Colon (tissue), 2 donors: ENCODE results near the gene MAD1L1.
"Not testable (repeated sequence)": the region's sequence is repeated elsewhere in the genome, so short reads cannot be mapped to it uniquely, and the experiment has no call there.

Experiments
- FAIRE-seq: peaks from 2 replicates; lab custom pipeline; 2012; peaks lifted over from hg19 to GRCh38; lab: Jason Lieb, UNC
- donor health status: control.
- donor health status: control.

Gene MAD1L1

DNA sequence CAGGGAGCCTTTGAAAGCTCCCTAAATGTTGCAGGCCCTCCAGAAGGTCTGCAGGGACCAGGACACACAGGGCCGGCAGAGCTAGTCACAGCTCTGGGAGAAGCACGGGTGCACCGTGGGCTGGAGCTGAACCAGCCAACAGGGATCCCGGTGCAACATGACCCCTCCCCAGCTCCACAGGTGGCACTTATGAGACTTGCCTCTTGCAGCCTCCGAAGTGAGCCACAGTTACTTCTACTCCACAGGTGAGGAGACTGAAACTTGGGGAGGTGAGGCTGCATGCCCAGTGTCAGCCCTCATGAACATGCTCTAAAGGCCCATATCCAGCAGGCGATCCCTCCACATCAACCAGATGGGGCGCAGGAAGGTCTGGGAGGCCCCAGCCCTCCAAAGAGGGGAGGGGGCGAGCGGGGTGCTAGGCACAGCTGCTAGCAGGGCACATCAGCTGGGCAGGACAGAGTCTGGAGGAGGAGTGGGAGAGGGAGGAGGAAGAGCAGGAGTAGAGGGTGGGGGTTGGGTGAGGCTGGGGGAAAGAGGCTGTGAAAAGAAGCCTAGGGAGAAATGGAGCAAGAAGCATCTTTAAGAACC lies 338.3 kb downstream of the MAD1L1 start:
- FAIRE-seq, result no peak

DNA sequence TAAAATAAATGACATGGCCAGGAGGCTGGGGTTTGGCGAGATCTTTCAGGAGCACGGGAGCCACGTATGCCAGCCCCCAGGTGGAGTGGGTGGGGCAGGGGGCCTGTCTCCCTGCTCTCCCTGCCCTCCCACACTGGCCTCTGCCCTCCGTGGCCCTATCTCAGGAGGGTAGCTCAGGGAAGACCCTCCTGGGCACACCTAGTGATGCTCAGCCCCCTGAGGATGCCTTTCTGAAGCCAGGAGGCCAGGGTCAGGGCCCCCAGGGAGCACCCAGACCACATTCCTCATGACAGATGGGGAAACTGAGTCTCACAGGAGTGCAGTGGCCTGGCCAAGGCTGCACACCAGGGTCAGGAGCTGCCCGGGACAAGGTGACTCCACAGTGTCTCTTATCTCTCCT lies 339.3 kb downstream of the MAD1L1 start:
- no peak for FAIRE-seq

DNA sequence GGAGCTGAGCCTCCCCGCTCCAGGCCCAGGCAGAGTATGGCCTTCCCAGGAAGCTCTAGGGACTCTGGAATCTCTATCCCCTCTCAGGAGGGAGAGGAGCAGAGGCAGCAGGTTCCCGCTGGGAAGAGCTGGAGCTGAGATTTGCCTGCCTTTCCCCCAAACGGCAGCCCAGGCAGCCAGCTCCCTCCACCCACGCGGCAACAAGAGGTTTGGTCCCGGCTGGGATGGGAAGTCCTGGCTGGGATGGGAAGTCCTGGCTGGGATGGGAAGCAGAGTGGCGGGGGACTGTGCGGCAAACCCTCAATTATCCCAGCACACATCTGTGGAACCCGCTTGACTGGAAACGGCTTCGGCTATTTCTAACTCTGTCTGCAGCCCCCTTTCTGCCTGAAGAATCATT lies 339.7 kb downstream of the MAD1L1 start:
- FAIRE-seq, result no peak

DNA sequence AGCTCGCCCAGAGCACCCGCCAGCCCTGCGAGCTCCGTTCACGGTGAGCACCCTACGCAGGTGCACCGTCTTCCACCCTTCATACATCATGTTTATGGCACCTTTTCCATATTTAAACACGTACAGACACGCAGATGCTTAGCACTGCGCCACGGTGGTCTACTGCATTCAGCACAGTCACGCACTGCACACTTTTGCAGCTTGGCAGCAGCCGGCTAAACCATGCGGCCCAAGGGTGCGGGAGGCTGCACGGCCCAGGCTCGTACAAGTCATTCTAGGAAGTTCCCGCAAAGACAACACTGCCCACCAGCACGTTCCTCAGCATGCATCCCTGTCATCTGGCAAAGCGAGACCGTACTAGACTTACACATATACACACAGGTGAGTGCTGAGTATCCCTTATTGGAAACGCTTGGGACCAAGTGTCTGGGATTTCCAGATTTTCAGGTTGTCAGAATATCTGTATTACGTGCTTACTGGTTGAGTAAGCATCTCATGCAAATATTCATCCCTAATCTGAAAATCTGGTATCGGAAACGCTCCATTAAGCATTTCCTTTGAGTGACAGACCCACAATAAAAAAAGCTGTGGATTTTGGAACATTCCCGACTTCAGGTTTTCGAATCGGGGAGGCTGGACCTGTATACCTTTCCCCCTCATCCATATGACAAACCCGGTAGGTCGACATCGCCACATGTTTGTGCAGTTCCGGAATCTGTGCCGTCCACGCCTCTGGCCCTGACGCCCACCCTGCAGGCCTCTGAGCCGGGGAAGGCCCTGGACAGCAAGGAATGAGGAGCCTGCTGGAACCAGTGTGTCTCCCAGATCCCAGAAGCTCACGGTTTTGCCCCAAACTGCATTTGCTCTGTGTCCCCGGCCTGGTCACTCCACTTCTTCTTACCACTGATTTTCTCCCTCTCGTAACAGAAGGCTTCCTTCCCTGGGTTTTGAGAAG lies 340.5 kb downstream of the MAD1L1 start:
- no peak for FAIRE-seq

DNA sequence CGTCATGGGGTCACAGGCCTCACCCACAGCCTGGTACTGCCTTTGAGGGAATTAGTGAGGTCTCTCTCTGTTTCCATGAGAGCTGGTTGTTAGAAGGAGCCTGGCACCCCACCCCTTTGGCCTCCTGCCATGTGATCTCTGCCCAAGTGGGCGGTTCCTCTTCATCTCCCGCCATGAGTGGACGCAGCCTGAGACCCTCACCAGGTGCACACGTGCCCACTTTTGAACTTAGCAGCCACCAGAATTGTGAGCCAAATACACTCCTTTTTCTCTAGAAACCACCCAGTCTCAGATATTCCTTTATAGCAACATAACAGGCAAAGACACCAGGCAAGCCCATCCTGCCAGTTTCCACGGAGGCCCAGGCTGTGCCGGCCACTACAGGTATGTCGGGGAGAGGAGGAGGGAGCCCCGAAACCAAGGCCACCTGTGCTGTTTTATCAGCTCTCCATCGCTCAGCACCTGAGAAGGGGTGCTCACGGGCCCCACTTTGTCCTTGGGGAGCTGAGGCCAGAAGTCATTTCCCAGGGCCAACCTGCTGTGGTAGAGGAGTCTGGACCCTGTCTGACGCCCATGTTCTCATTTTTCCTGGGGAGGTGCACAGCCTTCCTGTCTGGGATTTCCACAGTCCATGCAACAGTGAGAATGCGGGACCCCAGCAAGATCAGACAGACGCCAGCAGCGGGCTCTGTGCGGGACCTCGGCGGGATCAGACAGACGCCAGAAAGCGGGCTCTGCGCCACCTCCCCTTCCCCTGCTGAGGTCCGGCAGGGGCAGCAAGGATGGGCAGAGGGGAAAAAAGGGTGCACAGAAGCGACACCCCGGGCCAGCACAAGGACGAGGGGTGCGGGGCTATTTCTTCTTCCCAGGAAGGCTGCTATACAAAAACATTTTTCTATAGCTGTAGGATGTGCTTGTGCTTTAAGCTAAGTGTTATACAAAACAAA lies 342.2 kb downstream of the MAD1L1 start:
- no peak for FAIRE-seq

DNA sequence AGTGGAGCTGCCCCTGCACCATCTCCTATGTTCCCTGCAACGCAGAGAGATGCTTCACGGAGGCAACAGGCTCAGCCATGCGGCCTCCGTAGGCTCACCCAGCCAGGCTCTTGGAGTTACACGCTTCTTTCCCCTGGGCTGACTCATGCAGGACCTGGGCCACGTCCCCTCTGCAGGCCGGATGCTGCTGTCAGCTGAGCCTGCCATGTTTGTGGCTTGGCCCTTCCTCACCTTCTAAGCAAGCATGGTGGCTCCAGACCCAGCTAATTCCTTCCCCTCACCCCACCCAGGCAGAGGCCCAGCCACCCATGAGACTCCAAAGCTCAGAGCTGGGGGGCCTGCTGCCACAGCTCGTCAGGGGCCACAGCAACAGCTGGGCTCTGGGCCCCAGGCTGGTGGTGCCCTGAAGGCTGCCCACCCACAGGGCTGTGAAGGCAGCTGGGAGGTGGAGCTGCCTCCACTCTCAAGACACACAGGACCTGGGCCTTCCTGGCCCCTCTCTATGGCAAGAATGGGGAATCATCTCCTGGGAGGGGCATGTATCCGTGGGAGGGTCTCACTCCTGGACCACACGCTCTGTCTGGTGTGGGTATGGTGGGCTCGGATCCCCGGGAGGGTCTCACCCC lies 343.1 kb downstream of the MAD1L1 start:
- FAIRE-seq, result no peak

DNA sequence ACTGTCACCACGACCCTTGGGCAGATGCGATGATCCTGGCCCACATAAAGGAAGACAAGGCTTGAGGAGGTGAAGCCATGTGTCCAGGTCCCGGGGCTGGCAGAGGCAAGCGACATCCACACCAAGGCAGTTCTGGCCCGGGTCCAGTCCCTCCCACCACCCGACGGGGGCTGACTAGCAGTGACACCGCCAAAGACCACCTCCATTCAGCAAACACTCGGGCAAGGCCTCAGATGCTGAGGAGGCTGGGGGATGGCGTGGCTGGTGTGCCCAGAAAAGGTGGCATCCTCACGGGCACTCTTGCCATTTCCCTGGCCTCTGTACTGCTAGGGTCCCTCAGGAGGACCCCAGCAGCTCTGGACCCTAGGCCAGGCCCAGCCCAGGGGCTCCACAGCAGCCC lies 343.7 kb downstream of the MAD1L1 start:
- FAIRE-seq, result no peak

DNA sequence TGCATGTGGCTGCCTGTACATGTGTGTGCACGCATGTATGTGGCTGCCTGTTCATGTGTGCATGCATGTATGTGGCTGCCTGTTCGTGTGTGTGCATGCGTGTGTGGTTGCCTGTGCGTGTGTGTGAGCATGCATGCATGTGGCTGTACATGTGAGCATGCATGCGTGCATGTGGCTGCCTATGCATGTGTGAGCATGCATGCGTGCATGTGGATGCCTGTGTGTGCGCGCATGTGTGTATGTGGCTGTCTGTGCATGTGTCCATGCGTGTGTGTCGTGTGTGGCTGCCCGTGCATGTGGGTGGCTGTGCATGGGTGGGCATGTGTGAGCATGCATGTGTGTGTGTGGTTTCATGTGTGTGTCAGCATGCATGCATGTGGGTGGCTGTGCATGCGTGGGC lies 344.3 kb downstream of the MAD1L1 start:
- FAIRE-seq, result no peak

DNA sequence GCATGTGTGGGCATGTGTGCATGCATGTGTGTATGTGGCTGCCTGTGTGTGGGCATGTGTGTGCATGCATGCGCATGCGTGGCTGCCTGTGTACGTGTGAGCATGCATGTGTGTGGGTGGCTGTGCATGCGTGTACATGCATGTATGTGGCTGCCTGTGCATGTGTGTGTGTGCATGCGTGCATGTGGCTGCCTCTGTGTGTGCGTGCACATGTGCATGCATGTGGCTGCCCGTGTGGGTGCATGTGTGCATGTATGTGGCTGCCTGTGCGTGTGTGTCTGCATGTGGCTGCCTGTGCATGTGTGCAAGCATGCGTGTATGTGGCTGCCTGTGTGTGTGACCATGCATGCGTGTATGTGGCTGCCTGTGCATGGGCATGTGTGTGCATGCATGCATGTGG lies 345.5 kb downstream of the MAD1L1 start:
- FAIRE-seq, result no peak

DNA sequence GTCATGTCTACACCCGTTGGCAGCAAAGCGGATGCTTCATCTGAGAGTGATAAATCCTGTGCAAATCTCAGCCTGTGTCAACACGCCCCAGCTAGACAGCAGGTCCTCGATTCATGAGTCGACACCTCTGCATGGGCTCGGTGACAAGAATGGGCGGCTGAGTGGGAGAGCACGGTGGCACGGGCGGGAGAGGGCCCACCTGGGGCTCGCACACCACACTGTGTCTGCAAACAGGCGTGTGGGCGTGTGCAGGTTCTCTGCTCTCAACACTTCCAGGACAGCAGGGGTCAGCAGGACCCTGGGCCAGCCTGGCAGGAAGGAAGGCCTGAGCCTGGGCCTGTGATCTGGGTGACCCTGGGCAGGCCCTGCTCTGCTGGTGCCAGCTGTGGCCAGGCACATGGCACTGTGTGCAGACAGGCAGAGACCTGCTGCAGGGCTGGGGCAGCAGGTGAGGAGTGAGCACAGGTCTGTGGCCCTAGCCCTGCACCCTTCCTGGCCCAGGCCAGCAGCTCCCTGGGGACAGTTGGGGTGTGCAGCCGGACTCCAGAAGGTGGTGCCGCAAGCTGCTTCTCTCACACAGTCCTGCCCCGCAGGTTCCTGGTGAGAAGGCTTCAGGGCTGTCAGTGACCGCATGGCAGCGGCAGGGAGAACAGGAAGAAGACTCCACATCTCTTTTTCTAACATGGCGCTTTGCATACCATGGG lies 346.2 kb downstream of the MAD1L1 start:
- FAIRE-seq, result no peak

DNA sequence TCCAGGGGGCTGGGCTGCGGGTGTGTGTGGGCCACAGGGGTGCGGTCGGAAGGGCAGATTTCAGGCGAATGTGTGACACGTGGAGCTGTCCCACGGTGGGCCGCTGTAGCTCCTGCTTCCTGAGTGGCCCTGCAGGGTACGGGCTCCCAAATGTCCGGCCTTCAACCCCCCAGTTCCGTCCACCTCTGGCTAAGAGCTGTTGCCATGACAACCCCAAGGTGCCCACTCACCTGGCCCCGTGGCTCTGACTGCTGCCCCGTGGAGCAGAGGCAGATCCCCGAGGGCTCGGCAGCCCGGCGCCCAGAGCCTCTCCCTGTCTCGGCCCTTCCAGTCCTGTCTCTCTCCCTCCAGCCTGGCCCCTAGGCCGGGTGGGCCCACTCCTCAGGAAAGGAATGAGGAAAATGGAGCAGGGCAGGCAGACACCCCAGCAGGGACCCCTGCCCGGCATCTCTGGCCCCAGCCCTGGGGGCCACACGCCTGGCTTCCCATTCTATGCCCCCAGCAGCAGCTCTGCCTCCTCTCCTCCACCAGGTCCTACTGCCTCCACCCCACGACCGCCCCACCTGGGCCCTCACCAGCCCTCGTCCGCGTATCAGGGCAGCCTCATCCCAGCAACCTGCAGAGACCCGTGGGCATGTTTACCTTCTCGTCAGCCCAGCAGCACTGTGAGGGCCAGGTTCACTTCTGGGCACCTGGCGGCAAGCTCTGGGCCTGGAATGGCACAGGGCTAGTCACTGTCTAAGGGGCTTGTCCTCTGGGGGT lies 347.1 kb downstream of the MAD1L1 start:
- FAIRE-seq, result no peak

DNA sequence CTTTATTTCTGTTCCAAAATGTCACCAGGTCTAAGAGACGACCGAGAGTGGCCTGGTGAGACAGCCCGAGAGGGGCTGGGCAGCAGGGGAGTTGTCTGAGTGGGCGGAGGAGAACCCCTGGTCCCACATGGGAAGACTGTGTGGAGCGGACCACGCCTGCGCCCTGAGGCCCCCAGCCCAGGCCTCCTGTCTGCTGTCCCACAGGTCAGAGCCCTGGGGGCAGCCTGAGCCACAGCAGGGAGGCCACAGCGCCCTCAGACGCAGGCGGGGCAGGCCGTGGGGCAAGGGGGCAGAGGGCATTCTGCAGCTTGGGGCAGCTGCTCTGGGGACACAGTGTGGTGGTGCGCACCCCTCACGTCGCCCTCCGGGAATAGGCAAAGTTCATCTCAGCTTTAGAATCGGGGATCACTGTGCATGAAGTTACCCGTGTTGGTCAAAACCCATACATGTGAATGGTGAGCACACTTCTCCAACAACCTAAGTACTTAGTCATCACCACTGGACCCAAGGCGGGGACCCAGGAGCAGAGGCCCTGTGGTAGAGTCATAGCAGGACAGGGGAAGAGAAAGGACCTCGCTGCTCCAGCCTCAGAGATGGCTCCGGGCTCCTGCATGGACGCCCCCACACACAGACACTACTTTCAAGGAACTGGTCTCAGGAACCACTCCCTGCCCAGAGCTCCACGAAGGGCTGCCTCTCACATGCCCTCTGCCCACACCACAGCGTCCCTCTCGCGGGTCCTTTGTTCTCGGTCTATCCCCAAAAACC lies 348.0 kb downstream of the MAD1L1 start:
- FAIRE-seq, result no peak

DNA sequence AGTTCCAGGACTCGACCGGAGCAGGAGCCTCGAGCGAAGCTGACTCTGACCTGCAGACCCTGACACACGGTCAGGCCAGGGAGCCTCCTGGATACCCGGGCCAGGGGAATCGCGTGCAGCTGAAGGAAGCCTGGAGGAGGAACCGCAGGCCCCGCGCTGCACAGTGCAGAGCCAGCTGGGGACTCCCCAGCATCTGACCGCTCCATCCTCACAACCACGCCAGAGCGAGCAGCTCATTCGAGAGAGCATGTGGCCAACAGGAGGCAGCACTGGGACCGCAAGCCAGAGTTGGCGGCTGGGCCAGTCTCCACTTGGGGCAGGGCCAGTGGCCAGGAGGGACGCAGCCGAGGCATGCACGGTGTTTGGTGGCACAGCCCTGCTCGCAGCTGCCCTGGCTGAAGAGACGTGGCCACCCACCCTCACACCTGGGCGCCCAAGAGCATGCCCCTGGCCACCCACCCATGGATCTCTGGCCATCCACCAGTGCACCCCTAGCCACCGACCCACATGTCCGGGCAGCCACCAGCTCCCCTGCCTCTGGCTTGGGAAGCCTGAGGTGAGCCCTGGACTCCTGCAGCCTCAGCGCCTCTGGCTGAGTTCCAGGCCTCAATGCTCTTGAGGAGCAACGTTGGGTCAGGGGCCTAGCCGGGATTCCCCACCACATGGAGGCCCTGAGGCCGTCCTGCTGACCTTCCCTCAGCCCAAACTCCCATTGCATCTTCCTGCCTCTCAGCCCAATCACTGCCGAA lies 348.7 kb downstream of the MAD1L1 start:
- no peak for FAIRE-seq

DNA sequence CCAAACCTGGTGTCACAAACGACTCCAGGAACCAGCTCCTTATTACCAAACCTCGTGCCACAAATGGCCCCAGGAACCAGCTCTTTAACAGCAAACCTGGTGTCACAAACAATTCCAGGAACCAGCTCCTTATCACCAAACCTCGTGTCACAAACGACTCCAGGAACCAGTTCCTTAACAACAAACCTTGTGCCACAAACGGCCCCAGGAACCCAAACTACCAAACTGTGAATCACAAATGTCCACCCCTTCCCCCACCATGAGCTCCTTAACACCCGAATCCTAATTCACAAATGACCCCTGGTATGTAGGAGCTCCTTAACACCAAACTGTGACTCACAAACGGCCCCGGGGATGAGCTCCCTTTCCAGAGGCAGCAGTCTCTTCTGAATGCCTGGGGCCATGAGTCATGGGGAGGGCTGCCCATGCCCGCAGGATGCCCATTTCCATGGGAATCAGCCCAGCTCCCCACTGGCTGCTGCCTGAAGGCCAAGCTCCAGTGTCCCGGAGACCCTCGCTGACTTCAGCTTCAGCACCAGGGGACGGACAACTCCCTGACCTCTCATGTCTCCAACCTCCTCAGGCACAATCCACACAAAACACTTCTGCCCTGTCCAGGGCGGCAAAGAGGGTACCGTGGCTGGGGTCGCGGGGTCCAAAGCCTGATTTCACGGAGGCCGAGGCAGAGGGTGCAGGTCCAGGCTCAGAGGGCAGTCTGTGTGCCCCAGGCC lies 349.5 kb downstream of the MAD1L1 start:
- no peak for FAIRE-seq

DNA sequence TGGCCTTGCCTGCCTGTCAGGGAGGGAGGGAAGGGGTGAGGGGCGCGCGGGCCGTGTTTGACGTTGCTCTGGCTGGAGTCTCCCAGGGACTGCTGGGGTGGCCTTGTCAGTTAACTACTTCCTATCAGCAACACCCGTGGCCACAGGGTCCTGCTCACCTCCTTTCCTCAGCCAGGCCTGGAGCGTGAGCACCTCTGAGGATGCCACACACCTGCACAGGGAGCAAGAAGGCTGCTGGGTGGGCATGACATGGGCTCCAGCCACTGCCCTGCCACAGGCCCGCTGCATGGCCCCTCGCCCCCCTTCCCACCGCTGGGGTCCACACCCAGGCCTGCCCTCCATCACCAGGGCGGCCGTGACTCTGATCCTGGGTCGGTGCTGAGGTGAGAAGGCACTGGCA lies 350.3 kb downstream of the MAD1L1 start:
- FAIRE-seq, result no peak

DNA sequence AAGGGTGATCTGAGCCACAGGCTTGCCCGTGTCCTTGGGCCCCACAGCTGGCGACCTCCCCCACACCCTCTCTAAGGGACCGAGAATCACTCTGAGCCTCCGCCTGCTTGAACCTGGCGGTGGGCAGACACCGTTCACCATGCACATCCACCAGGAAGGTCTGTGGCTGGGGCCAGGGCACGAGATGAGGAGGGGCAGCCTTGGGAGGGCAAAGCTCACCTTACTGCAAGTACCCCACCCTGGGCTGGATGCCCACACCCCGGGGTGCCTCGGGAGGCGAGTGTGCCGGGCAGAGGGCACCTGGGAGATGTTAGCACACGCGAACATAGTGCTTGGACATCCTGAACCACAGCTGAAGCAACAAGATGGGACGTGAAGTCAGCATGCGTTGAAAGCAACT lies 350.8 kb downstream of the MAD1L1 start:
- FAIRE-seq, result no peak

DNA sequence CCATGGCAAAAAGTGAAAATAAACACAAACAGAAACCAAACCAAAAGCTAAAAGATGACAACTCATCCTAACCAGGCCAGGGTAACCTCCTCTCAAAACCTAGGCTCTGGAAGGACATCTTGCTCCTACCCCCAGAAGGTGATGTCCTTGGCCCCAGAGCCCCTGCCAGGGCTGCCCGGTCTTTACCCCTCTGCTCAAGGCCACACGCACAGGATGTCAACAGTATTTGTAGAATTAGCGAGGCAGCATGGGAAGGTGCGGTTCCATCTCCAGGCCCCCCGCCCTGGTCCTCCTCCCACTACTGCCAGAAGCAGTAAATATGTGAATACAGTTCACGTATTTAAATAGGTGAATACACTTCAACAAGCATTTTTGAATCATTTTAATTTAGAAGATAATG lies 356.1 kb downstream of the MAD1L1 start:
- FAIRE-seq, result not testable (repeated sequence)

DNA sequence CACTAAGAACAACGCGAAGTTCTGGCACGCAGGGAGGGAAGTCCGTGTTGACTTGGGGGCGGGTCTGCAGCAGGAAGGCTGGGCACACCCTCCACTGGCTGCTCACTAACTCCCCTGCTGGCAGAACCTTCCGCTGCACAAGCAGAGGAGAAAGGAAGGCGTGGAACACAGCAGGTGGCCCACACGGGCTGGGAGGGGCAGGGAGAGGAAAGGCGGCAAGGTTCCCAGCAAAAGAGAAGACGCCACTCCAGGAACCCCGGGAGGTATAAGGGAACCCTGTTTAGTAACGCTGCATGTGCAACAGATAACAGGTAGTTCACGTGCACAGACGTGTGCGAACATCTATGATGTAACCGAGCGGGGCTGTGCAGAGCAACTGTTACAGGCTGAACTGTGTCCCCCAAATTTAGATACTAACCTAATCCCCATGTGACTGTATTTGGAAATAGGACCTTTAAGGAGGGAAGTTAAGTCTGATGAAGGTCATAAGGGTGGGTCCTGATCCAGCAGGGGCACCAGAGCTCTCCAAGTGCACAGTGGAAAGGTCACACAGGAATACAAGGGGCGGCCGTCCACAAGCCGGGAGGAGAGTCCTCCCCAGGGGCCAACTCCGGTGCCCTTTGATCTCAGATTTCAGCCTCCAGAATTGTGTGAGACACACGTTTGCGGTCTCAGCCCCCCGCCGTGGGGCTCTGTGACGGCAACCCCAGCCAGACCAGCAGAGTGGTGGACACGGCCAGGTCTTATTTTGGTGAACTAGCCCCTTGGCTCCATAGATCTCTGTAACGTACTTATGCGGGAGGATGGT lies 357.1 kb downstream of the MAD1L1 start:
- not testable (repeated sequence) for FAIRE-seq
